Nephron progenitor cell (in vitro differentiated cells): ENCODE measurements around the gene GPR31.
"Not testable (repeated sequence)": the region's sequence is repeated elsewhere in the genome, so short reads cannot be mapped to it uniquely, and the experiment has no call there.

Experiments
- DNase-seq: peaks from one replicate; pipeline ENCODE4 v3.0.0; 2021
- H3K27ac Mint-ChIP-seq: 2 replicates; pipeline ENCODE4 v1.8.0; 2021; ENCODE audit warnings: mild to moderate bottlenecking, moderate library complexity, mixed read lengths
- H3K27me3 Mint-ChIP-seq: 2 replicates; pipeline ENCODE4 v1.8.0; 2021; ENCODE audit warnings: mild to moderate bottlenecking, low read depth, mixed read lengths; ENCODE audit not compliant: poor library complexity
- H3K36me3 Mint-ChIP-seq: 2 replicates; pipeline ENCODE4 v1.8.0; 2021; ENCODE audit warnings: low read depth, mixed read lengths
- H3K4me1 Mint-ChIP-seq: 2 replicates; pipeline ENCODE4 v1.8.0; 2021; ENCODE audit warnings: mixed read lengths
- H3K4me3 Mint-ChIP-seq: 2 replicates; pipeline ENCODE4 v1.8.0; 2021; ENCODE audit warnings: mild to moderate bottlenecking, moderate library complexity, mixed read lengths
- H3K9me3 Mint-ChIP-seq: 2 replicates; pipeline ENCODE4 v1.8.0; 2021; ENCODE audit warnings: mild to moderate bottlenecking, moderate library complexity, mixed read lengths
- TF ChIP-seq, protein P1 (sequence below): fragments of 200-600 bp; sonication (generic); IDR thresholded peaks from 2 replicates; pipeline ENCODE4 v1.5.0; 2021; ENCODE audit warnings: antibody characterized with exemption

Gene GPR31

DNA sequence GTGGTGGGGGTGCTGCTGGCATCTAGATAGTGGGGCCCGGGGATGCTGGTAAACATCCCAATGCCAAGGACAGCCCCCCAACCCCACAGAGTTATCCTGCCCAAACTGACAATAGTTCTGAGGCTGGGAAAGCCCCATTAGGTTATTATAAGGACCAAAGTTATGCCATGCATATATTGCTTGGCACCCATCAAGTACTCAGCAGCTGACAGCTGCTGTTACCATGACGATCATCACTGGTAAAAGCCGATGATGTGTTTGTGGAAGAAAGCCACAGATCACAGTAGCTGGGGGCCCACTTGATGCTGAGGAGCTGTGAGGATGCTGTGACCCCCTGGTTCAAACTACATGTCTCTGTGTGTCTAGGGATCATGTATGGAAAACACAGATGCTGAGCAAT is 27.3 kb upstream of the GPR31 start:
- not testable (repeated sequence) for H3K4me3 Mint-ChIP-seq, H3K4me1 Mint-ChIP-seq, DNase-seq, H3K9me3 Mint-ChIP-seq, H3K27ac Mint-ChIP-seq, H3K27me3 Mint-ChIP-seq, H3K36me3 Mint-ChIP-seq

DNA sequence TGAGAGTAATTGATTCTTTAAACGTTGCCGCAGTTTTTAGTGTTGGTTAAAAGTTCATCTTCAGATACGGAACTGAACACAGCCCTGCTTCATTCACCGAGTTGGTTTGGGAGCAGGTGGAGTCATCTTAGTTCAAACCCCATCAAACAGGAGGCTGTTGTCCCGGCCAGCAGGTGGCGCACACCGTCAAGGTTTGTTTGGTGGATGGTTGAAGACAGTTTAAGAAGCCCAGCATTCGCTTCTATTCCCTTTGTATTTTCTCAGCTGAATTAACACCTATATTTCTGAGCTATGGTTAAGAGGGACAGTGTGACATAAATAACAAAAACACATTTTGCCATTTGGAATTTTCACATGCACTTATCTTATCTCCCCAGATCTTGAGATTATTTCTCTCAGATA is 25.1 kb upstream of the GPR31 start:
- H3K27ac Mint-ChIP-seq, H3K36me3 Mint-ChIP-seq, H3K9me3 Mint-ChIP-seq, H3K4me3 Mint-ChIP-seq, DNase-seq, H3K27me3 Mint-ChIP-seq, H3K4me1 Mint-ChIP-seq: not testable (repeated sequence)
- TF ChIP-seq, protein P1, sequence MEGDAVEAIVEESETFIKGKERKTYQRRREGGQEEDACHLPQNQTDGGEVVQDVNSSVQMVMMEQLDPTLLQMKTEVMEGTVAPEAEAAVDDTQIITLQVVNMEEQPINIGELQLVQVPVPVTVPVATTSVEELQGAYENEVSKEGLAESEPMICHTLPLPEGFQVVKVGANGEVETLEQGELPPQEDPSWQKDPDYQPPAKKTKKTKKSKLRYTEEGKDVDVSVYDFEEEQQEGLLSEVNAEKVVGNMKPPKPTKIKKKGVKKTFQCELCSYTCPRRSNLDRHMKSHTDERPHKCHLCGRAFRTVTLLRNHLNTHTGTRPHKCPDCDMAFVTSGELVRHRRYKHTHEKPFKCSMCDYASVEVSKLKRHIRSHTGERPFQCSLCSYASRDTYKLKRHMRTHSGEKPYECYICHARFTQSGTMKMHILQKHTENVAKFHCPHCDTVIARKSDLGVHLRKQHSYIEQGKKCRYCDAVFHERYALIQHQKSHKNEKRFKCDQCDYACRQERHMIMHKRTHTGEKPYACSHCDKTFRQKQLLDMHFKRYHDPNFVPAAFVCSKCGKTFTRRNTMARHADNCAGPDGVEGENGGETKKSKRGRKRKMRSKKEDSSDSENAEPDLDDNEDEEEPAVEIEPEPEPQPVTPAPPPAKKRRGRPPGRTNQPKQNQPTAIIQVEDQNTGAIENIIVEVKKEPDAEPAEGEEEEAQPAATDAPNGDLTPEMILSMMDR, result peak; percentile 31

DNA sequence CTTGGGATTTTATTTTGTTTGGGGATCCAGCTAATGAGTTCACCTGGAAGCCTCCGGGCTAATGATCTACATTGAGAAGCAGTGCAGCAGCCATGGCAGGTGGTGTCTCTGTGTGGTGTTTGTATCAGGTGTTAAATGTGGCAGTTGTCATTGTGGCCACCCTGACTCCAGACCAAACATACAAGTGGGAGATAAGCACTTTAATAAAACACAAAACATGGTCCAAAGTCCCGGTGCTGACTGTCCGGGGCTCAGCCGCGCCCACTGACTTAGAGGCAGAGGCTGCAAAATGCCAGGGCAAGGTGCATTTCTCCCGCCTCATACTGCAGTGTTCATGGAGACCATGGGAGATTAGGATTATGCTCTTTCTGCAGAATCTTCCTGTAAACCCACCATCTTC is 23.6 kb upstream of the GPR31 start:
- H3K27ac Mint-ChIP-seq, H3K36me3 Mint-ChIP-seq, H3K4me3 Mint-ChIP-seq, H3K4me1 Mint-ChIP-seq, H3K27me3 Mint-ChIP-seq, H3K9me3 Mint-ChIP-seq, DNase-seq: not testable (repeated sequence)

DNA sequence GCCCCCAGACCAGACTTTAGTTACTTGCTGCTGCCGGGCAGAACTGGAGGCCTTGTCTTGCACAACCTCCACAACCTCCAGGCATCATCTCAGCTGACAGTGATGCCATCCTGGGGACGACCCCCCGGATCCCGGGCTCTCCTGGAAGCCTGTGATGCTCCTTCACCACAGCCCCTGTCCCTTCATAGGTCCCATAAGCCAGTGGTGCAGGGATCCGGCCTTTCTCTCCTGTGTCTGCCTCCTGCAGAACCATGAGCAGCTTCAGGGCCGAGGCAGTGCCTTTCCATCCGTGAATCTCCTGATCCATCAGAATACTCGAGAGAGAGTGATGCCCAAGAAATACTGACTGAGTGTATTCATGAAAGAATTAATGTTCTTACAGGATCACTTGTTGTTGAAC is 22.3 kb upstream of the GPR31 start:
- not testable (repeated sequence) for H3K9me3 Mint-ChIP-seq, H3K27ac Mint-ChIP-seq, H3K36me3 Mint-ChIP-seq, DNase-seq, H3K27me3 Mint-ChIP-seq, H3K4me1 Mint-ChIP-seq, H3K4me3 Mint-ChIP-seq

DNA sequence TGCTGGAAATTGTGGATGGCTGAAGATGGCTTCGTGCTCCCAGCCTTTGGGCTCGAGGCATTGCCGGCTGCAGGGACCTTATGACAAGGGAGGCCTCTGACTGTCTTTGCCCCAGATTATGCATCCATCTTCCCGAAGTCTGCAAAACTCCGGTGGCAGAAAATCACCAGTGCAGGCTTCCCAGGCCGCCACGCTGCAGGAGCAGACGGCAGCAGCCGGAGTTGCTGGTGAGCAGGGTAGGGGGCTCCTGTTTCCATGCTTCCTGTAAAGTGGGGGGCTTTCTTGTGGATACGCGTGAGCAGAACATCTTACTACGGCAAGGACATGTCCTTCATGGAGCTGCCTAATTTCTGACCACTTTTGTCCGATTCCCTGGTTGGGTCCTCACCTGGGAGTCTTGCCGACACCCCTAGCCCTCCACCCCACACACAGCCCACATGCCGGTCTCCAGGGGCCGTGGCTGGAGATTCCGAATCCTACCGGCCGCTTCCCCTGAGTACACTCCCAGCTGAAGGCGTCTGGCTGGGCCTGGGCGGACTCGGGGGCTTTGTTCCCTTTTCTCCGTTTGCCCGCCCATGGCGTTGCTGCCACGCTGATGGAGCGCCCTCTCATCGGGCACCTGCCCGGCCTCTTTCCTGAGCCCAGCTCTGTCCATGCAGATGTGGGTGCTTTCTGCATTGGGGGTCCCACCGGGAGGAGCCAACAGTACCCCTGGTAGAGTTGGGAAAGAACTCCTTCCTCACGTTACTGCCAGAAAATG is 21.3 kb upstream of the GPR31 start:
- not testable (repeated sequence) for H3K27me3 Mint-ChIP-seq, DNase-seq, H3K36me3 Mint-ChIP-seq, H3K9me3 Mint-ChIP-seq, H3K27ac Mint-ChIP-seq, H3K4me1 Mint-ChIP-seq, H3K4me3 Mint-ChIP-seq

DNA sequence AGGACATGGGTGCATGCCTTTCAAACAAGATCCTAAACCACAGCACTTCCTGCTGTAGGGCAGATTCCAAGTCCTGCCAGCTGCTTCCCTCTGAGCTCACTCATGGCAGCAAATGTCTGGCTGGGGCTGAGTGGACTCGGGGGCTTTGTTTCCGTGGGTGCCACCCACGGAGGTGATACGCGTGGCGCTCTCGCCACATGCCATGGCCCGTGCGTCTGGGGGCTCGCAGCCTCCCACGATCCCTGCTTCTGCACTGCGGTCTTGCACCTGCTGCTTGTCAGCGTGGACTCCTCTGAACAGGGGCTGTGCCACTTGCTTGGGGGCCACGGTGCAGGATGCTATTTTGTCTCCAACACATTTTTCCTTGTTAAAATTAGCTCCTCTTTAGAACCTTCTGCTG is 19.5 kb upstream of the GPR31 start:
- H3K9me3 Mint-ChIP-seq, DNase-seq, H3K4me1 Mint-ChIP-seq, H3K4me3 Mint-ChIP-seq, H3K27ac Mint-ChIP-seq, H3K27me3 Mint-ChIP-seq, H3K36me3 Mint-ChIP-seq: not testable (repeated sequence)

DNA sequence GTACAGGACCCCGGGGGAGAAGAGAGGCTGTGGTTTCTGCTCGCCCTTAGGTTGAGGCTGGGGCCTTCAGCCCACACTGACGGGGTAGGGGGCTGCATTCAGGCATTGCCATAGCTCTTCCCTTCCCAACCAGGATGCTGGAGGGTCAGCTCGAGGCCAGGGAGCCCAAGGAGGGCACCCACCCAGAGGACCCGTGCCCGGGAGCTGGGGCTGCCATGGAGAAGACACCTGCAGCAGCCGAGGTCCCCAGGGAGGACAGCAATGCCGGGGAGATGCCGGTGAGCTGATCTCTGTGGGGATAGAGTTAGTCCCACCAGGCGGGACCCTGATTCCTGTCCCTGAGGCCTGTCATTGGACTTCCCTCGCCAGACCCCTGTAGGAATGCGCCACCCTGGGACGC is 14.2 kb upstream of the GPR31 start:
- H3K4me1 Mint-ChIP-seq, H3K9me3 Mint-ChIP-seq, DNase-seq, H3K27ac Mint-ChIP-seq, H3K4me3 Mint-ChIP-seq, H3K36me3 Mint-ChIP-seq: not testable (repeated sequence)
- peaks cover 18% of the 10 kb centered on the region for H3K27me3 Mint-ChIP-seq

DNA sequence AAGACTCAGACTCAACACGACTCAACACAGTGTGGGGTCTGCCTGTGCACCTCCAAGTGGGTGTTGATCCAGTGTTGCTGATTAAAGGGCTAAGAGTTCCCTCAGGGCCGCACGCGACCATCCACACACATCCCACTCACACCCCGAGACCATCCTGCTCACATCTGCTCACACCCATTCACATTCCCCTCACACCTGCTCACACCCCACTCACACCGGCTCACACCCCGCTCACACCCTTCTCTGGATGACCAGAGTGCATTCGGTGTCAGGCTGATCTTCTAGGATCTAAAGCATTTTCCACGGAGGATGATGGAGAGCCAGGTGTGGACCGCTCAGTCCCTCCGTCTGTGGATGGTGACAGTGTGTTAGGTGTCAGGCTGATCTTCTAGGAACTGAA is 13.5 kb upstream of the GPR31 start:
- H3K27me3 Mint-ChIP-seq, result peaks cover 20% of the 10 kb centered on the region
- H3K9me3 Mint-ChIP-seq, H3K27ac Mint-ChIP-seq, DNase-seq, H3K4me3 Mint-ChIP-seq, H3K36me3 Mint-ChIP-seq, H3K4me1 Mint-ChIP-seq: not testable (repeated sequence)

DNA sequence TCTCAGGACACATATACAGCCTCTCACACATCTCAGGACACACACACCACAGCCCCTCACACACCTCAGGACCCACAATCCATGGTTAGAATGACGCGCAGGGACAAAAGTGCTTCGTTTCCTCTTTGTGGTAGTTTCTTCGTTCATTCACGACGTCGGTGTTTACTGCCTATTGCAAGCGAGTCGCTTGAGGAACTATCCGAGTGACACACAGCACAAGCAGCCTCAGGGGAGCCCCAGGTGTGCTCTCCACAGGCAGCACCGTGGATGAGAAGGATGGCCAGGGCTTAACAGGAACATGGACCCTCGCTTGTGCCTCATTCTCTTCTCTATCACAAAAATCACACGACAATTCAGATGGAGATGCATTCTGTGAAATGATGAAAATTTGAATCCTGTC is 12.1 kb upstream of the GPR31 start:
- not testable (repeated sequence) for H3K4me1 Mint-ChIP-seq, DNase-seq, H3K36me3 Mint-ChIP-seq, H3K9me3 Mint-ChIP-seq, H3K4me3 Mint-ChIP-seq
- Mint-ChIP-seq H3K27me3 (peaks cover 23% of the 10 kb centered on the region), H3K27ac (peak overlapping the region; percentile 87)

DNA sequence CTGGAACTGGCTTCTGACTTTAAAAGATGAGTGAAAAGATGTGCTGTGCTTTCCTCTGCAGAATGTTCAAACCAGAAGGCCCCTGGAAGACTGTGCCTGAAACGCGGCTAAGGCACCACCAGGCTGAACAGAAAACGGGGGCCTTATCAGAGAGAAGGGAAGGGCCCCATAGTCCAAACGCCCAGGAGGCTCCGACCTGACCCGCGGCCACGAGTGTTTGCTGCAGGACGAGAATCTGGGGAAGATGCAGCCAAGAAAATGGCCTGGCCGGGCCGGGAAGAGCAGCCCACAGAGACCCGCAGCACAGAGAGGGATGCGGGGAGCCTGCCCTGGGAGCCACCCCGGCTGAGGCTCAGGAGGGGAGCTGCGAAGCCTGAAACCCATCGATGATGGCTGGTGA is 10.5 kb upstream of the GPR31 start:
- DNase-seq, H3K4me1 Mint-ChIP-seq, H3K4me3 Mint-ChIP-seq, H3K36me3 Mint-ChIP-seq, H3K9me3 Mint-ChIP-seq, H3K27ac Mint-ChIP-seq: not testable (repeated sequence)
- H3K27me3 Mint-ChIP-seq, result peaks cover 23% of the 10 kb centered on the region

DNA sequence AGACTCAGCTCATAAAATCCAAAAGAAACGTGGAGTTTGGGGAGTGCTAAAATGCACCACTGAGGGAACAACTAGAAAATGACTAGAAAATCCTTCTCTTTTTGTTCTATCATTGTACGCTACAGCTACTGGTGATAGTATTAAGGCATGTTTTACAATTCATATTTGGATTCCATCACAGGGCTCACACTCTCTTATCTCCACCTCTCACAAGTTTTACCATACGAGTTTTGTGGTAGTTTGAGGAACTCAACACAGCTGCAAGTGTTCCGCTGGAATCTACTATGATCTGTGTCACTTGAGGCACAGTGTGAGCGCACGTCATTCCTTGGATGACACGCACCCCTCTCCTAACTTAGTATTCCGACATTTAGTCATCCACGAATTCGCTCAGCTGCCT is 9.9 kb upstream of the GPR31 start:
- not testable (repeated sequence) for DNase-seq, H3K27ac Mint-ChIP-seq, H3K9me3 Mint-ChIP-seq, H3K4me3 Mint-ChIP-seq, H3K4me1 Mint-ChIP-seq, H3K36me3 Mint-ChIP-seq
- peaks cover 21% of the 10 kb centered on the region for H3K27me3 Mint-ChIP-seq
